ENCODE measurements around the gene ASH1L.

ASH1L gene

GRCh38 chr1:155472491-155473083 lies 90.0 kb downstream of the ASH1L start:
- H3K9me3 ChIP-seq (ENCODE audit: insufficient read depth, low read length): peaks cover 31% of the 10 kb centered on the region
- no peak overlapping the region for H3K4me3 ChIP-seq (ENCODE audit: insufficient read length, low read depth)
- no peak for TF ChIP-seq SUZ12 (IDR thresholded peaks at IDR 0.05; ENCODE audit: extremely low read depth, insufficient read depth, insufficient read length)
- no peak for TF ChIP-seq ZNF274 (IDR thresholded peaks at IDR 0.05; ENCODE audit: low read depth, low read length)
- no peak for TF ChIP-seq YY1 (IDR thresholded peaks at IDR 0.05; ENCODE audit: insufficient read depth, insufficient read length)
- DNase-seq (ENCODE audit: low read depth, low spot score): no peak
- no peak overlapping the region for H3K9ac ChIP-seq (ENCODE audit: insufficient read length, low read depth)
- peaks cover 20% of the 10 kb centered on the region for H3K36me3 ChIP-seq (ENCODE audit: insufficient read depth, insufficient read length, low read length)
- H3K4me1 ChIP-seq (ENCODE audit: insufficient read depth, insufficient read length): no peaks in the 10 kb centered on the region
- H3K27me3 ChIP-seq (ENCODE audit: insufficient read depth, insufficient read length): no peaks in the 10 kb centered on the region

GRCh38 chr1:155471891-155472290 lies 90.7 kb downstream of the ASH1L start:
- Histone ChIP-seq H3K9ac (ENCODE audit: insufficient read length, low read depth) (no peak overlapping the region), H3K36me3 (ENCODE audit: insufficient read depth, insufficient read length, low read length) (peaks cover 16% of the 10 kb centered on the region), H3K4me1 (ENCODE audit: insufficient read depth, insufficient read length) (no peaks in the 10 kb centered on the region), H3K9me3 (ENCODE audit: insufficient read depth, low read length) (peaks cover 31% of the 10 kb centered on the region), H3K4me3 (ENCODE audit: insufficient read length, low read depth) (no peak overlapping the region), H3K27me3 (ENCODE audit: insufficient read depth, insufficient read length) (no peaks in the 10 kb centered on the region)
- no peak; the same call in 1 of the 2 replicates for TF ChIP-seq ZNF274 (IDR thresholded peaks at IDR 0.05; ENCODE audit: low read depth, low read length)
- no peak for DNase-seq (ENCODE audit: low read depth, low spot score)

DNA sequence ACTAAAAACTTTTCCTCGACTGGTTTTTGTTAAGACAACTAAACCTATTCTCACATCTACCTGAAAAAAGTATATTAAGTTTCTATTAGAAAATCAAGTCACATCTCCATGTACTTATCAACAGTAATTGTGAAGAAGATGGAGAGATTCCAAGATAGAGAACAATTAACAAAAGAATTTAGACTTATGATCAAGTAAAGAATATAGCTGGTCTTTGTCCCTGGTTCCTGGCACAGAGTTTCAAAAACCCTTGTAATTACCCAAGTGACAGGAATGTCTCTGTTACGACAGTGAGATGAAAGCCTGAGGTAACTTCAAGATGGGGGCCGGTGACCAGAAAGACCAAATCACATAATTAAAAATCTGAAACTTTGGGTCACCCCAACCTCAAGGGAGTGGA lies 91.6 kb downstream of the ASH1L start:
- no peak overlapping the region for H3K4me3 ChIP-seq (ENCODE audit: insufficient read length, low read depth)
- TF ChIP-seq YY1 (IDR thresholded peaks at IDR 0.05; ENCODE audit: insufficient read depth, insufficient read length): no peak
- TF ChIP-seq SUZ12 (IDR thresholded peaks at IDR 0.05; ENCODE audit: extremely low read depth, insufficient read depth, insufficient read length): no peak
- TF ChIP-seq ZNF274 (IDR thresholded peaks at IDR 0.05; ENCODE audit: low read depth, low read length): no peak
- H3K36me3 ChIP-seq (ENCODE audit: insufficient read depth, insufficient read length, low read length): peaks cover 14% of the 10 kb centered on the region
- no peaks in the 10 kb centered on the region for H3K4me1 ChIP-seq (ENCODE audit: insufficient read depth, insufficient read length)
- no peak for DNase-seq (ENCODE audit: low read depth, low spot score)
- H3K9ac ChIP-seq (ENCODE audit: insufficient read length, low read depth): no peak overlapping the region
- peaks cover 31% of the 10 kb centered on the region for H3K9me3 ChIP-seq (ENCODE audit: insufficient read depth, low read length)
- no peaks in the 10 kb centered on the region for H3K27me3 ChIP-seq (ENCODE audit: insufficient read depth, insufficient read length)

DNA sequence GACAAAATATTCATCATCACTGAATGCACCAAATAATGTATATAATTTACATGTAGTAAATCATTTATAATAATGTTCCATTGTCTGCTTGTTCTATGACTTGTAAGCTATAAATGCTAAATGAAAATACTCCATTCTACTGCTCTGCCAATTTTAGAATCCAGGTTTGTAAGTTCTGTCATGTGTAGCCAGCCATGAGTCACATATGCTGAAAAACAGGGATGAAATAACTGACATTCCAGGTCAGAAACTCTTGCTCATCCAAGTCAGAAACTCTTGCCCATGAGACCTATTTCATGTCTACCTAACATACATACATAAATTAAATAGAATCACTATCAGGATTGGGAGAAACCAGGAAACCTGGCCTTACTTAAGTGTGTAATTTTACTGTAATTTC lies 95.6 kb downstream of the ASH1L start:
- no peak for DNase-seq (ENCODE audit: low read depth, low spot score)
- TF ChIP-seq YY1 (IDR thresholded peaks at IDR 0.05; ENCODE audit: insufficient read depth, insufficient read length): no peak
- TF ChIP-seq SUZ12 (IDR thresholded peaks at IDR 0.05; ENCODE audit: extremely low read depth, insufficient read depth, insufficient read length): no peak
- no peak for TF ChIP-seq ZNF274 (IDR thresholded peaks at IDR 0.05; ENCODE audit: low read depth, low read length)
- no peak overlapping the region for H3K9ac ChIP-seq (ENCODE audit: insufficient read length, low read depth)

DNA sequence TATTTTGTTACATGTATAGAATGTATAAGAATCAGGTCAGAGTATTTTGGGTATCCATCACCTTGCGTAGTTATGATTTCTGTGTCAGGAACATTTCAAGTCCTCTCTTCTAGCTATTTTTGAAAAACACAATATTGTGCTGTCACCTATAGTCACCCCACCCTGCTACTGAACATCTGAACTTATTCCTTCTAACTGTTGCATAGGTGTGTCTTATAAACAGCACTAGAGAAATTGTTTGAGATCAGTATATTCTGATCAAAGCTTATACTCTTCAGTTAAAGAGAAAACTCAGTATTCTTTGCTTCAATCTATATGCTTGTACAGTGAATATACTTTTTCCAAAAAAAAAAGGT lies 96.0 kb downstream of the ASH1L start:
- no peaks in the 10 kb centered on the region for H3K4me1 ChIP-seq (ENCODE audit: insufficient read depth, insufficient read length)
- TF ChIP-seq ZNF274 (IDR thresholded peaks at IDR 0.05; ENCODE audit: low read depth, low read length) (no peak), SUZ12 (IDR thresholded peaks at IDR 0.05; ENCODE audit: extremely low read depth, insufficient read depth, insufficient read length) (no peak), YY1 (IDR thresholded peaks at IDR 0.05; ENCODE audit: insufficient read depth, insufficient read length) (no peak)

More for the DNA sequence above, 95.6 kb downstream of the ASH1L start:
- H3K4me3 ChIP-seq (ENCODE audit: insufficient read length, low read depth): no peak overlapping the region
- no peaks in the 10 kb centered on the region for H3K27me3 ChIP-seq (ENCODE audit: insufficient read depth, insufficient read length)
- peaks cover 14% of the 10 kb centered on the region for H3K9me3 ChIP-seq (ENCODE audit: insufficient read depth, low read length)
- peaks cover 13% of the 10 kb centered on the region for H3K36me3 ChIP-seq (ENCODE audit: insufficient read depth, insufficient read length, low read length)
- no peaks in the 10 kb centered on the region for H3K4me1 ChIP-seq (ENCODE audit: insufficient read depth, insufficient read length)

DNA sequence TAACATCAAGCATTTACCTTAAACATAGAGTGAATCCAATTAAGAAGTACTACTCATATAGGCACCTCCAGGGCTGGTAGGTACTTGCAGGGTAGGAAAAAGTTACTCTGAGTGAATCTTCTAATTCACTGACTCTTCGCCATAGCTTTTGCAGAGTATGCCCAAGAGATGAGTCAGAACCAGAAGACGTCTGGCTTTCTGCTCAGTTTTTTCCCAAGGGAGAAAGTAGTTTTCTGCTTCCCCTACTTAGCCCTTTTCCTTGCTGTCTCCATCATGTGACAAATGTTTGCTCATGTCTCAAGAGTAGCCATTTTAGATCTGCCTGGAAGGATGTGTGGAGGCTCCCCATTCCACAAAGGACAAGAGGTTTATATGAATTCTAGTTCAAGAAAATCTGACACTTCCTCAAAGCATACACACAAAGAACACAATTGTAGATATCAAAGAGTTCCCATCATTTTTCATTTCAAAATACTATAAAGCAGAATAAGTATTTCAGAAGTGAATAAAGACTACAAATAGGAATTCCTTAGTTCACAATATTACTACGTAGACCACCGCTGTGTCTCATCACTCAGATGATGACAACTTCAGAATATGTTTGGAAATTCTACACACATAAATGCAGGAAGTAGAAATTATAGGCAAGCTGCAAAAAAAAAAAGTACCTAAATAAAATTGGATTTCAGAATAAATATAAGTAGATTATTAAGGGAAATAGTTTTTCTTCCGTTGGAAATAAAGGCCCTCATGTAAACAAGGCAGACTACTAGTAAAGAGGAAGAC lies 98.5 kb downstream of the ASH1L start:
- TF ChIP-seq ZNF274 (IDR thresholded peaks at IDR 0.05; ENCODE audit: low read depth, low read length) (no peak), SUZ12 (IDR thresholded peaks at IDR 0.05; ENCODE audit: extremely low read depth, insufficient read depth, insufficient read length) (no peak), YY1 (IDR thresholded peaks at IDR 0.05; ENCODE audit: insufficient read depth, insufficient read length) (no peak)
- Histone ChIP-seq H3K9ac (ENCODE audit: insufficient read length, low read depth) (no peak overlapping the region), H3K36me3 (ENCODE audit: insufficient read depth, insufficient read length, low read length) (peaks cover 13% of the 10 kb centered on the region), H3K9me3 (ENCODE audit: insufficient read depth, low read length) (no peaks in the 10 kb centered on the region), H3K27me3 (ENCODE audit: insufficient read depth, insufficient read length) (no peaks in the 10 kb centered on the region), H3K4me3 (ENCODE audit: insufficient read length, low read depth) (no peak overlapping the region), H3K4me1 (ENCODE audit: insufficient read depth, insufficient read length) (no peaks in the 10 kb centered on the region)
- no peak for DNase-seq (ENCODE audit: low read depth, low spot score)

More for the DNA sequence above, 96.0 kb downstream of the ASH1L start:
- Histone ChIP-seq H3K27me3 (ENCODE audit: insufficient read depth, insufficient read length) (no peaks in the 10 kb centered on the region), H3K4me3 (ENCODE audit: insufficient read length, low read depth) (no peak overlapping the region), H3K36me3 (ENCODE audit: insufficient read depth, insufficient read length, low read length) (peaks cover 11% of the 10 kb centered on the region), H3K9me3 (ENCODE audit: insufficient read depth, low read length) (peaks cover 10% of the 10 kb centered on the region), H3K9ac (ENCODE audit: insufficient read length, low read depth) (no peak overlapping the region)
- DNase-seq (ENCODE audit: low read depth, low spot score): no peak

- no peak overlapping the region for H3K4me3 ChIP-seq (ENCODE audit: insufficient read length, low read depth)
- peaks cover 28% of the 10 kb centered on the region for H3K36me3 ChIP-seq (ENCODE audit: insufficient read depth, insufficient read length, low read length)
- no peak for DNase-seq (ENCODE audit: low read depth, low spot score)
- TF ChIP-seq ZNF274 (IDR thresholded peaks at IDR 0.05; ENCODE audit: low read depth, low read length) (no peak), YY1 (IDR thresholded peaks at IDR 0.05; ENCODE audit: insufficient read depth, insufficient read length) (no peak), SUZ12 (IDR thresholded peaks at IDR 0.05; ENCODE audit: extremely low read depth, insufficient read depth, insufficient read length) (no peak)
- no peaks in the 10 kb centered on the region for H3K9me3 ChIP-seq (ENCODE audit: insufficient read depth, low read length)
- no peak overlapping the region for H3K9ac ChIP-seq (ENCODE audit: insufficient read length, low read depth)
- H3K27me3 ChIP-seq (ENCODE audit: insufficient read depth, insufficient read length): no peaks in the 10 kb centered on the region
- no peaks in the 10 kb centered on the region for H3K4me1 ChIP-seq (ENCODE audit: insufficient read depth, insufficient read length)
These were observed 104.5 kb downstream of the ASH1L start for GRCh38 chr1:155458111-155458510.
